ENCODE measurements around the gene AOC3. TPM values are rescaled to one million over a fixed set of nuclear protein-coding genes. Genes with fewer than 3 reads are reported as not detected.

Gene AOC3
- total and polyA plus RNA-seq, 2 of the 13 experiments (the other 11 are each of a cell fraction or from before 2014, with no cell fraction given): 8.7 to 51.7 TPM

DNA sequence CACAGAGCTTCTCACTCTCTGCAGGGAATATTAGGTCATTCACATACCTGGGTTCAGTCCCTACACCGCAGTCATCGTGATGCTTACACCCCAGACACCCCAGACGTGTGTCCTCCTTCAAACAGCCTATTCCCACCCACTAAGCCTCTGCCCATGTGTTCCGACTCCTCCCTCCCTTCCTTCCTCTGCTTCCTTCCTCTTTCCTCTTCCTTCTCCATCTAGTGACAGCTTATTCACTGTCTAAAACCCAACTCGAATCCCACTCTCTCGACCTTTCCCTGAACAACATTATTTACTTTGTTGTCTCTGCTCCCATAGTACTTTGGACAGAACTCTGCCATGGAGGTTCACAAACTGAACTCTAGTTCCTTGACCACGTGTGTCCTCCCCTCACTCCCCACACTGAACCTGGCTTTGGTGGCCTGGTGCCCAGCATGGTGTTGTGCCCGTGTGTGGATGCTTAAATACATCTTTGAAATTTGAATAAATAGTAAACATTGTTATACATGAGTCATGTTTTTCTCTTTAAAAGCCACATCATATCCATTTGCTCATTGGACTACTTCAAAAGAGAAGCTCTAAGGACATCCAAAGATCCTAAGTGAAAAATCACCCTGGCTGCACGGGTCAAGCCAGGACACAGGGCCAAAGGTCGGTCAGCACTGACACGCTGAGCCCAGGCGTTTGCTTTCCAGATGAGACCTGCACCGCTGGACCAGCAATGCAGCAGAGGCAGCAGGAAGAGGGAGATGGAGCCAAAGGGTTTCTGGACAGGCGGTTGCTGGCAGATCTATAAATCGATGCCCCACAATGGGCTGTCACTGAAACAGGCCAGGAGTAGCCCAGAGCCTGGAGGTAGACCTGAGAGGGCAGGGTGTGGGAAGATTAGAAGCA, 35.5 kb downstream of the AOC3 start (continued):
- TF ChIP-seq ZXDC (CRISPR knock-in tag; IDR thresholded peaks at IDR 0.05): no peak
- no peak; the same call in 1 of the 2 replicates for TF ChIP-seq PAF1 (CRISPR knock-in tag; IDR thresholded peaks at IDR 0.05)
- peak; percentile 55; the same call in 1 of the 2 replicates for TF ChIP-seq KMT2A (CRISPR knock-in tag; IDR thresholded peaks at IDR 0.05)
- TF ChIP-seq ZNF589 (CRISPR knock-in tag; conservative IDR thresholded peaks at IDR 0.05): peak; percentile 81
- no peak for TF ChIP-seq RFX5 (IDR thresholded peaks at IDR 0.05; ENCODE audit: low read depth, low read length)
- peak; percentile 83; the same call in 1 of the 2 replicates for TF ChIP-seq ZNF510 (CRISPR knock-in tag; IDR thresholded peaks at IDR 0.05; ENCODE audit: low read depth)
- TF ChIP-seq SRSF4 (IDR thresholded peaks at IDR 0.05; ENCODE audit: low read depth, low read length, poor library complexity, severe bottlenecking): no peak
- TF ChIP-seq, protein P1, sequence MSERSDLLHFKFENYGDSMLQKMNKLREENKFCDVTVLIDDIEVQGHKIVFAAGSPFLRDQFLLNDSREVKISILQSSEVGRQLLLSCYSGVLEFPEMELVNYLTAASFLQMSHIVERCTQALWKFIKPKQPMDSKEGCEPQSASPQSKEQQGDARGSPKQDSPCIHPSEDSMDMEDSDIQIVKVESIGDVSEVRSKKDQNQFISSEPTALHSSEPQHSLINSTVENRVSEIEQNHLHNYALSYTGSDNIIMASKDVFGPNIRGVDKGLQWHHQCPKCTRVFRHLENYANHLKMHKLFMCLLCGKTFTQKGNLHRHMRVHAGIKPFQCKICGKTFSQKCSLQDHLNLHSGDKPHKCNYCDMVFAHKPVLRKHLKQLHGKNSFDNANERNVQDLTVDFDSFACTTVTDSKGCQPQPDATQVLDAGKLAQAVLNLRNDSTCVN (CRISPR knock-in tag; IDR thresholded peaks at IDR 0.05; ENCODE audit: borderline replicate concordance): peak; percentile 99
- peak; percentile 77 for TF ChIP-seq ZNF614 (CRISPR knock-in tag; IDR thresholded peaks at IDR 0.05; ENCODE audit: borderline replicate concordance)
- TF ChIP-seq CCDC6 (CRISPR knock-in tag; IDR thresholded peaks at IDR 0.05): 0 out of 2 replicates have a peak, but pooled peaks have one; percentile 61
- TF ChIP-seq, protein P2, sequence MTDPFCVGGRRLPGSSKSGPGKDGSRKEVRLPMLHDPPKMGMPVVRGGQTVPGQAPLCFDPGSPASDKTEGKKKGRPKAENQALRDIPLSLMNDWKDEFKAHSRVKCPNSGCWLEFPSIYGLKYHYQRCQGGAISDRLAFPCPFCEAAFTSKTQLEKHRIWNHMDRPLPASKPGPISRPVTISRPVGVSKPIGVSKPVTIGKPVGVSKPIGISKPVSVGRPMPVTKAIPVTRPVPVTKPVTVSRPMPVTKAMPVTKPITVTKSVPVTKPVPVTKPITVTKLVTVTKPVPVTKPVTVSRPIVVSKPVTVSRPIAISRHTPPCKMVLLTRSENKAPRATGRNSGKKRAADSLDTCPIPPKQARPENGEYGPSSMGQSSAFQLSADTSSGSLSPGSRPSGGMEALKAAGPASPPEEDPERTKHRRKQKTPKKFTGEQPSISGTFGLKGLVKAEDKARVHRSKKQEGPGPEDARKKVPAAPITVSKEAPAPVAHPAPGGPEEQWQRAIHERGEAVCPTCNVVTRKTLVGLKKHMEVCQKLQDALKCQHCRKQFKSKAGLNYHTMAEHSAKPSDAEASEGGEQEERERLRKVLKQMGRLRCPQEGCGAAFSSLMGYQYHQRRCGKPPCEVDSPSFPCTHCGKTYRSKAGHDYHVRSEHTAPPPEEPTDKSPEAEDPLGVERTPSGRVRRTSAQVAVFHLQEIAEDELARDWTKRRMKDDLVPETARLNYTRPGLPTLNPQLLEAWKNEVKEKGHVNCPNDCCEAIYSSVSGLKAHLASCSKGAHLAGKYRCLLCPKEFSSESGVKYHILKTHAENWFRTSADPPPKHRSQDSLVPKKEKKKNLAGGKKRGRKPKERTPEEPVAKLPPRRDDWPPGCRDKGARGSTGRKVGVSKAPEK (CRISPR knock-in tag; IDR thresholded peaks at IDR 0.05; ENCODE audit: borderline replicate concordance): peak; percentile 92; the same call in 1 of the 2 replicates
- no peak for TF ChIP-seq ZFP36L2 (CRISPR knock-in tag; IDR thresholded peaks at IDR 0.05)
- TF ChIP-seq GABPB1 (CRISPR knock-in tag; IDR thresholded peaks at IDR 0.05): peak; percentile 58
- TF ChIP-seq STAT6 (CRISPR knock-in tag; IDR thresholded peaks at IDR 0.05; ENCODE audit: borderline replicate concordance): peak; percentile 95
- peak; percentile 64; the same call in 1 of the 2 replicates for TF ChIP-seq ZNF225 (CRISPR knock-in tag; IDR thresholded peaks at IDR 0.05)
- TF ChIP-seq ATRX (CRISPR knock-in tag; IDR thresholded peaks at IDR 0.05; ENCODE audit: borderline replicate concordance): no peak
- TF ChIP-seq ZNF660 (CRISPR knock-in tag; IDR thresholded peaks at IDR 0.05; ENCODE audit: borderline replicate concordance, low read depth): no peak

Measured in HepG2 (cell line).